Measurements from ENCODE around the gene MED22. TPM values are rescaled to one million over a fixed set of nuclear protein-coding genes. Genes with fewer than 3 reads are reported as not detected.
A peak's percentile ranks its signal among the peaks of the same experiment; 100 is the strongest.

The MED22 gene
- total and polyA plus RNA-seq, 2 experiments from 2014 or later: 74.9 to 125 TPM

DNA sequence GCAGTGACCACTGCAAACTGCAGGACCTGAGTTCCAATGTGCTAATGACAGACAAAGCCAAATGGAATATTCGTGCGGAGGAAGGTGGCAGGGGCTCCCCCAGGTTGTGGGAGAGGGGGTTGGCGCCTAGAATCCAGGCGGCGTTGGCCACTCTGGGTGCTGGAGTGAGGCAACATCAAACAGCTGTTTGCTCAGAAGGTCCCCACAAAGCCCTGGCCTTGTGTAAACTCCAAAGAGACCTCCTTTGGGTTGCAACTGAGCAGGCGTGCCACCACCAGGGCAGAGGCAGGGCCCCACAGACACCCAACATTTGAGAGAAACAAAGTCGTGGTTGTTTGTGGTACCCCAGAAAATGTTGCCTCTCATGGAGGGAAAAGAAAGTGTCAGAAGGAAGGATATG lies 42.8 kb upstream of the MED22 start:
- no peaks in the 10 kb centered on the region for H3K4me1 ChIP-seq (ENCODE audit: low read depth)
- H3K27me3 ChIP-seq: no peaks in the 10 kb centered on the region
- TF ChIP-seq, protein P1, sequence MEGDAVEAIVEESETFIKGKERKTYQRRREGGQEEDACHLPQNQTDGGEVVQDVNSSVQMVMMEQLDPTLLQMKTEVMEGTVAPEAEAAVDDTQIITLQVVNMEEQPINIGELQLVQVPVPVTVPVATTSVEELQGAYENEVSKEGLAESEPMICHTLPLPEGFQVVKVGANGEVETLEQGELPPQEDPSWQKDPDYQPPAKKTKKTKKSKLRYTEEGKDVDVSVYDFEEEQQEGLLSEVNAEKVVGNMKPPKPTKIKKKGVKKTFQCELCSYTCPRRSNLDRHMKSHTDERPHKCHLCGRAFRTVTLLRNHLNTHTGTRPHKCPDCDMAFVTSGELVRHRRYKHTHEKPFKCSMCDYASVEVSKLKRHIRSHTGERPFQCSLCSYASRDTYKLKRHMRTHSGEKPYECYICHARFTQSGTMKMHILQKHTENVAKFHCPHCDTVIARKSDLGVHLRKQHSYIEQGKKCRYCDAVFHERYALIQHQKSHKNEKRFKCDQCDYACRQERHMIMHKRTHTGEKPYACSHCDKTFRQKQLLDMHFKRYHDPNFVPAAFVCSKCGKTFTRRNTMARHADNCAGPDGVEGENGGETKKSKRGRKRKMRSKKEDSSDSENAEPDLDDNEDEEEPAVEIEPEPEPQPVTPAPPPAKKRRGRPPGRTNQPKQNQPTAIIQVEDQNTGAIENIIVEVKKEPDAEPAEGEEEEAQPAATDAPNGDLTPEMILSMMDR (IDR thresholded peaks at IDR 0.05; ENCODE audit: low read depth, low read length): no peak
- H3K9me3 ChIP-seq (ENCODE audit: low read depth): no peaks in the 10 kb centered on the region
- H3K36me3 ChIP-seq: no peaks in the 10 kb centered on the region
- H3K4me3 ChIP-seq: no peak overlapping the region
- no peak for DNase-seq (ENCODE audit: low read depth in 1 of 2, low spot score in 1 of 2)
- no peak overlapping the region for H3K27ac ChIP-seq

DNA sequence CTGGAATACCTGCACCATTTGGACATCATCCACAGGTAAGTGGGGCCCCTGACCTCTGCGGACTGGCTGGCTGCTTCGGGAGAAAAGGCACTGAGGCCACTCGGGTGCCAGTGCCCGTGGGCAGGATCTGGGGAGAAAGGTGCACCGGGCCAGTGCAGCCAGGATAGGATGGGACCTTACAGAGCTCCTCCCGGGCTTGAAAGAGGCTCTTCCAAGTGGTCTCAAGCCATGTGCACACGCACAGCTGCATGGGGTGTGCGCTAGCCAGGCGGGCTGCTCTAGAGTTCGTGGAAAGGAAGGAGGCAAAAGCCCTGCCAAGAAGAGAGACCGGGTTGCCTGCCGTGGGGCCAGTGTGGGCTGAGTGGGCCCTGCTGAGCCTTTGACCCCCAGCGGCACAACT lies 41.6 kb upstream of the MED22 start:
- DNase-seq (ENCODE audit: low read depth in 1 of 2, low spot score in 1 of 2): no peak
- Histone ChIP-seq H3K27me3 (no peaks in the 10 kb centered on the region), H3K4me1 (ENCODE audit: low read depth) (no peaks in the 10 kb centered on the region), H3K36me3 (no peaks in the 10 kb centered on the region), H3K9me3 (ENCODE audit: low read depth) (no peaks in the 10 kb centered on the region), H3K4me3 (no peak overlapping the region), H3K27ac (no peak overlapping the region)
- TF ChIP-seq, protein P1 (IDR thresholded peaks at IDR 0.05; ENCODE audit: low read depth, low read length): no peak

DNA sequence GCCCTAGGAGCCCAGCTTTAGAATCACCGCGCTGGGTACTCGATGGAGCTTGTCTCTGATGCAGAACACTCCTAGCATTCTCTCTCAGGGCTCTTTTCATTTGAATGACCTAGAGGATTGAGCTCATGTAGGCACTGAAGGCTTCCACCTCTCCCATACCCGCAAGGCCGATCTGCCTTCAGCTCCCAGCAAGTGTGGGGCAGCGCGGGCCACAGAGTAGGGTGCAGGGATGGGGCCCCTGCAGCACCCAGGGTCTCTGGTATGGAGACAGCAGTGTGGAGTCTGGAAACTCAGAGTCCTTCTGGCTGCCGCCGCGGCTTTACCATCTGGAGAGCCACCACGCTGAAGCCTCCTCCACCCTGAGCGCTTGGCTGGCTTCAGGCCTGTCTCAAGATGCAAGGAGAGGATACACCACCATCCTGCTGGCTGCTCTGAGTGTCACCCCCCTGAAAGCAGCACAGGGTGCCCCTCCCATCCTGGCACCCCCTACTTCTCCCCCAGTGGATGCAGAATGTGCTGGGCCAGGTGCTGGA lies 41.2 kb upstream of the MED22 start:
- TF ChIP-seq, protein P1 (IDR thresholded peaks at IDR 0.05; ENCODE audit: low read depth, low read length): no peak
- Histone ChIP-seq H3K27me3 (no peaks in the 10 kb centered on the region), H3K4me1 (ENCODE audit: low read depth) (no peaks in the 10 kb centered on the region), H3K27ac (no peak overlapping the region), H3K36me3 (no peaks in the 10 kb centered on the region), H3K4me3 (no peak overlapping the region), H3K9me3 (ENCODE audit: low read depth) (no peaks in the 10 kb centered on the region)
- no peak for DNase-seq (ENCODE audit: low read depth in 1 of 2, low spot score in 1 of 2)

DNA sequence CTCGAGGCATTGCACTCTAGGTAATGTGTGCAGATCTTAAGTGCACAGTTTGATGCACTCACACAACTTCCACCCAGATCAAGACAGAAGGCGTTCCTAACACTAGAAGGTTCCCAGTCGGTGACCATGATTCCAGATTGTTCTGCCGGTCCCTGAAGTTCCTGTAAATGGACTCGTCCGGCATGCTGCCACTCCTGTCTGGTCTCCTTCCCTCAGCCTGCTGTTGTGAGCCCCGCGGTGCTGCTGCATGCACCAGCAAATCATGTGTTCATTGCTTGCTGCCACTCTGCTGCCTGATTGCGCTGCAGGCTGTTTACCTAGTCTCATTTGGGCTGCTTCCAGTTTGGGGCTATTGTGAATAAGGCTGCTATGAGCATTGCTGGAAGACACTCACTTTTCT lies 39.7 kb upstream of the MED22 start:
- Histone ChIP-seq H3K27ac (no peak overlapping the region), H3K27me3 (no peaks in the 10 kb centered on the region), H3K9me3 (ENCODE audit: low read depth) (no peaks in the 10 kb centered on the region), H3K4me1 (ENCODE audit: low read depth) (no peaks in the 10 kb centered on the region), H3K4me3 (no peak overlapping the region), H3K36me3 (no peaks in the 10 kb centered on the region)
- TF ChIP-seq, protein P1 (IDR thresholded peaks at IDR 0.05; ENCODE audit: low read depth, low read length): no peak
- no peak for DNase-seq (ENCODE audit: low read depth in 1 of 2, low spot score in 1 of 2)

DNA sequence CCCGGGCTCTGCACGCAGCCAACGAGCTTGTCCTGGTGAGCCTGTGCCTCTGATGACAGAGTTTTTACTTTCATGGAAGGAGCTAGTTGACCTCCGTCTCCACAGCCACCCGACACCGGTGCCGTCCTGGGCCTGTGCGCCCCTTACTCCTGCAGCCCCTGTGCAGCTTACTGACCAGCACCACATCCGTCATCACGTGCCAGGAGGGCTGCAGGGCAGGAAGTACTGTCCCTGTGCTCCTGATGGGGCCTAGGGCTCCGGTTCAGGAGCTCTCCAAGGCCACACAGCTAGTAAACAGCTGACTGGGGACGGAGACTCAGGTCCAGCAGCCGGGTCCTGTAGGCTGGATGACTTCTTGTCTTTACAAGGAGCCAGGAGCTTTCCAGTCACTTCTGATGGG lies 38.4 kb upstream of the MED22 start:
- no peaks in the 10 kb centered on the region for H3K27me3 ChIP-seq
- TF ChIP-seq, protein P1 (IDR thresholded peaks at IDR 0.05; ENCODE audit: low read depth, low read length): no peak
- H3K36me3 ChIP-seq: no peaks in the 10 kb centered on the region
- no peak overlapping the region for H3K4me3 ChIP-seq
- H3K9me3 ChIP-seq (ENCODE audit: low read depth): no peaks in the 10 kb centered on the region
- no peak overlapping the region for H3K27ac ChIP-seq
- peak in 1 of 2 donors; percentile 14 for DNase-seq (ENCODE audit: low read depth in 1 of 2, low spot score in 1 of 2)
- H3K4me1 ChIP-seq (ENCODE audit: low read depth): no peaks in the 10 kb centered on the region

DNA sequence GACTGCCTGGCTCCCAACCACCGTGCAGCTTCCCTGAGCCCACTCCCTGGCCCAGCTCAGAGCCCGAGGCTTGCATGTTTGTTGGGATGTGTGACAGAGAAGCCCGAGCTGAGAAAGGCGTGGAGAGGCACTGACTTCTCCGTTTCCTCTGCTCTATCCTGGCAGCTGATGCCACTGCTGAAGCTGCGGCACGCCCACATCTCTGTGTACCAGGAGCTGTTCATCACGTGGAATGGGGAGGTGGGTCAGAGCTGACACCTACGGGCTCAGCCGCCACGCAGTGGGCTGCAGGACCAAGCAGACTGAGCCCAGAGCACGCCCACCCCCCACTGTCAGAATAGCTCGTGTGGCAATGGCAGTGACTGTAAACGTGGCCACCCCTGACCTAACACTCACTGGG lies 37.5 kb upstream of the MED22 start:
- TF ChIP-seq, protein P1 (IDR thresholded peaks at IDR 0.05; ENCODE audit: low read depth, low read length): no peak
- no peak for DNase-seq (ENCODE audit: low read depth in 1 of 2, low spot score in 1 of 2)
- Histone ChIP-seq H3K27me3 (no peaks in the 10 kb centered on the region), H3K27ac (no peak overlapping the region), H3K4me1 (ENCODE audit: low read depth) (no peaks in the 10 kb centered on the region), H3K36me3 (no peaks in the 10 kb centered on the region), H3K4me3 (no peak overlapping the region), H3K9me3 (ENCODE audit: low read depth) (no peaks in the 10 kb centered on the region)

Measured in cardiac muscle cell (in vitro differentiated cells and primary cell).